GM23248 (cell line): ENCODE data around the gene CLSTN3. TPM values are rescaled to one million over a fixed set of nuclear protein-coding genes. Genes with fewer than 3 reads are reported as not detected.

Experiments used
- DNase-seq: peaks from one replicate; pipeline ENCODE4 v3.0.0-alpha.2; 2015
- H2AFZ ChIP-seq: fragments of 200-600 bp; sonication (generic); 2 replicates; pipeline ENCODE4 v1.6.1; 2016; ENCODE audit warnings: antibody characterized with exemption
- H3F3A ChIP-seq: fragments of 200-600 bp; sonication (generic); 2 replicates; pipeline ENCODE4 v1.6.1; 2016; ENCODE audit warnings: mild to moderate bottlenecking, antibody characterized with exemption, mixed run types; ENCODE audit not compliant: insufficient read depth
- H3K27ac ChIP-seq: fragments of 200-600 bp; sonication (generic); 2 replicates; pipeline ENCODE4 v1.5.1; 2016; ENCODE audit warnings: mild to moderate bottlenecking
- H3K27me3 ChIP-seq: fragments of 200-600 bp; sonication (generic); replicated peaks from 2 replicates; pipeline ENCODE4 v1.6.1; 2016; ENCODE audit warnings: mild to moderate bottlenecking; ENCODE audit not compliant: insufficient read depth
- H3K36me3 ChIP-seq: fragments of 200-600 bp; sonication (generic); 2 replicates; pipeline ENCODE4 v1.6.1; 2016; ENCODE audit warnings: low read depth, mild to moderate bottlenecking
- H3K4me1 ChIP-seq: fragments of 200-600 bp; sonication (generic); 2 replicates; pipeline ENCODE4 v1.6.1; 2016; ENCODE audit warnings: mild to moderate bottlenecking; ENCODE audit not compliant: insufficient read depth
- H3K4me2 ChIP-seq: fragments of 200-600 bp; sonication (generic); one replicate; pipeline ENCODE4 v1.6.1; 2016; ENCODE audit warnings: mild to moderate bottlenecking; ENCODE audit not compliant: unreplicated experiment
- H3K4me3 ChIP-seq: fragments of 200-600 bp; sonication (generic); 2 replicates; pipeline ENCODE4 v1.5.1; 2016; ENCODE audit warnings: mild to moderate bottlenecking
- H3K79me2 ChIP-seq: fragments of 200-600 bp; sonication (generic); 2 replicates; pipeline ENCODE4 v1.6.1; 2016; ENCODE audit warnings: mild to moderate bottlenecking; ENCODE audit not compliant: insufficient read depth
- H3K9ac ChIP-seq: fragments of 200-600 bp; sonication (generic); 2 replicates; pipeline ENCODE4 v1.6.1; 2016; ENCODE audit warnings: mild to moderate bottlenecking
- H3K9me2 ChIP-seq: fragments of 200-600 bp; sonication (generic); 2 replicates; pipeline ENCODE4 v1.6.1; 2016; ENCODE audit warnings: mixed run types, mild to moderate bottlenecking, moderate library complexity; ENCODE audit not compliant: insufficient read depth
- H3K9me3 ChIP-seq: fragments of 200-600 bp; sonication (generic); one replicate; pipeline ENCODE4 v1.6.1; 2017; ENCODE audit warnings: low read depth
- H4K20me1 ChIP-seq: fragments of 200-600 bp; sonication (generic); 2 replicates; pipeline ENCODE4 v1.6.0; 2016; ENCODE audit not compliant: insufficient read depth
- EZH2 ChIP-seq: fragments of 200-600 bp; sonication (generic); IDR thresholded peaks from 2 replicates; pipeline ENCODE4 v1.6.1; 2018; ENCODE audit warnings: antibody characterized with exemption, mild to moderate bottlenecking; ENCODE audit not compliant: insufficient read depth, poor library complexity, severe bottlenecking
- EZH2phosphoT487 ChIP-seq: fragments of 200-600 bp; sonication (generic); IDR thresholded peaks from 2 replicates; pipeline ENCODE4 v1.6.1; 2018; ENCODE audit warnings: antibody characterized with exemption, moderate library complexity, mild to moderate bottlenecking, low read depth; ENCODE audit not compliant: insufficient read depth
- WGBS, 2 experiments: methylation state at CpG; one replicate each; pipeline ENCODE4 v1.1.6; 2015 to 2017; ENCODE audit warnings: low lambda C conversion rate in 2 of 2, low coverage in 1 of 2; ENCODE audit errors: missing lambda C conversion rate in 2 of 2; 5-methylcytosine and 5-hydroxymethylcytosine counted together
- in situ Hi-C: fragments of 300-500 bp; cut with MboI; formaldehyde crosslinking; loops from 2 replicates; pipeline ENCODE4 v1.15.0; 2020
- polyA plus RNA-seq: library from polyadenylated mRNA; unstranded; fragments of >200 nt; fragmentation: Nextera tagmentation; extraction: Ambion mirVana; gene quantifications from 2 replicates; pipeline ENCODE4 v1.2.1, GENCODE V29; 2016
- total RNA-seq: library from RNA; depleted of rRNA; stranded (reverse); fragments of >200 nt; shearing (Covaris generic); gene quantifications from 2 replicates; pipeline ENCODE4 v1.2.3, GENCODE V29; 2014

Gene CLSTN3
- total and polyA plus RNA-seq, 2 experiments from 2014 or later = 1.8 to 4.5 TPM

DNA sequence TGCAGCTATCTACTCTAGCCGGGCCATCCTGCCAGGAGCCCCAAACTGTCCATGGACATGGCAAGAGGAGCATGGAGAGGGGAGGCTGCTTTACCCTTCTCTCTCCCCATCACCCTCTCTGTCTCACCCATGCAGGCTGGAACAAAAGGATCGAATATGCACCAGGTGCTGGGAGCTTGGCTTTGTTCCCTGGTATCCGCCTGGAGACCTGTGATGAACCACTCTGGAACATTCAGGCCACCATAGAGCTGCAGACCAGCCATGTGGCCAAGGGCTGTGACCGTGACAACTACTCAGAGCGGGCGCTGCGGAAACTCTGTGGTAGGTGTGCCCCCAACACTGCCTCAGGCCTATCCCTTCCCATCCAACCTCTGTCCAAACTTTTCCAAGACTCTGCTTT lies 5.9 kb downstream of the CLSTN3 start:
- H3K36me3 ChIP-seq = peaks cover 3% of the 10 kb centered on the region; the same call in 1 of the 2 replicates
- in situ Hi-C loops = no loop called here
- H3K27ac ChIP-seq = no peak overlapping the region
- no peak for DNase-seq
- no peaks in the 10 kb centered on the region for H3K9me3 ChIP-seq
- no peak overlapping the region for H3K9ac ChIP-seq
- no peak overlapping the region for H3K4me2 ChIP-seq
- no peak overlapping the region for H3K4me3 ChIP-seq
- peaks cover 2% of the 10 kb centered on the region; the same call in 1 of the 2 replicates for H3K4me1 ChIP-seq
- H3K27me3 ChIP-seq = no peaks in the 10 kb centered on the region
- H3F3A ChIP-seq = no peaks in the 10 kb centered on the region
- no peak overlapping the region for H2AFZ ChIP-seq
- TF ChIP-seq EZH2phosphoT487 (no peak), EZH2 (no peak)
- H3K9me2 ChIP-seq = no peaks in the 10 kb centered on the region
- no peaks in the 10 kb centered on the region for H4K20me1 ChIP-seq
- no peaks in the 10 kb centered on the region for H3K79me2 ChIP-seq
- WGBS, 2 experiments = 90 to 91% methylated on average over 7 of the region's 7 CpGs

DNA sequence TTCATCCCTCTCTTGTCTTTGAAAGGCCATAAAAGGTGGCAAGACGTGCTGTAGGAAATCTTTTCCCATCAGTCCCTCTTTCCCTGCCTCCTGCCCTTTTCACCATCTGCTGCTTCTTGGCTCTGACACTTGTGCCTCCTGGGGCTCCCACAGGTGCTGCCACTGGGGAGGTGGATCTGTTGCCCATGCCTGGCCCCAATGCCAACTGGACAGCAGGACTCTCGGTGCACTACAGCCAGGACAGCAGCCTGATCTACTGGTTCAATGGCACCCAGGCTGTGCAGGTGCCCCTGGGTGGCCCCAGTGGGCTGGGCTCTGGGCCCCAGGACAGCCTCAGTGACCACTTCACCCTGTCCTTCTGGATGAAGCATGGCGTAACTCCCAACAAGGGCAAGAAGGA lies 6.5 kb downstream of the CLSTN3 start:
- Histone ChIP-seq H3K4me2 (no peak overlapping the region), H2AFZ (no peak overlapping the region), H3K4me3 (no peak overlapping the region), H3K27me3 (no peaks in the 10 kb centered on the region), H3K9ac (no peak overlapping the region), H3K79me2 (no peaks in the 10 kb centered on the region), H3K9me3 (no peaks in the 10 kb centered on the region), H4K20me1 (no peaks in the 10 kb centered on the region), H3K27ac (no peak overlapping the region), H3K36me3 (peaks cover 3% of the 10 kb centered on the region; the same call in 1 of the 2 replicates), H3K9me2 (no peaks in the 10 kb centered on the region), H3F3A (no peaks in the 10 kb centered on the region), H3K4me1 (no peaks in the 10 kb centered on the region)
- DNase-seq = no peak
- in situ Hi-C loops = no loop called here
- WGBS, 2 experiments = 94 to 96% methylated on average over 3 of the region's 3 CpGs
- no peak for TF ChIP-seq EZH2
- TF ChIP-seq EZH2phosphoT487 = no peak

DNA sequence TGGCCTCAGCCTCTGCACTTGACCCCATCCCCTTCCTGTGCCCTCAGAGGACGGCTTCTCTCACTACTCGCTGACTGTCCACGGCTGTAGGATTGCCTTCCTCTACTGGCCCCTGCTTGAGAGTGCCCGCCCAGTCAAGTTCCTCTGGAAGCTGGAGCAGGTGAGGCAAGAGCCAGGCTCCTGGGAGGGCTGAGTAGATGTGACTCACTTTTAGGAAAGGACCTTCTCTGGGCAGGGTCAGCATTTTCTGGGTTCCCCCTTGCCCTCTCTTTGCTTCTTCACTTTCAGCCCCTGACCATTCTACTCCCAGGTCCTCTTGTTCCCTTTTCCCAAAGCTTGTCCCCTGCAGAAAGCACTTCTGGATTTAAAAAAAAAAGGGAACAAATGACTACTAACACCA lies 7.7 kb downstream of the CLSTN3 start:
- WGBS, 2 experiments = 91 to 93% methylated on average over 4 of the region's 4 CpGs
- Histone ChIP-seq H3K27ac (no peak overlapping the region), H3K9ac (no peak overlapping the region), H2AFZ (no peak overlapping the region), H3K9me2 (no peaks in the 10 kb centered on the region), H4K20me1 (no peaks in the 10 kb centered on the region), H3F3A (no peaks in the 10 kb centered on the region), H3K79me2 (no peaks in the 10 kb centered on the region), H3K4me1 (no peaks in the 10 kb centered on the region), H3K9me3 (no peaks in the 10 kb centered on the region), H3K4me3 (no peak overlapping the region), H3K27me3 (no peaks in the 10 kb centered on the region), H3K4me2 (no peak overlapping the region), H3K36me3 (peaks cover 3% of the 10 kb centered on the region; the same call in 1 of the 2 replicates)
- in situ Hi-C loops = no loop called here
- DNase-seq = no peak
- no peak for TF ChIP-seq EZH2phosphoT487
- no peak for TF ChIP-seq EZH2

DNA sequence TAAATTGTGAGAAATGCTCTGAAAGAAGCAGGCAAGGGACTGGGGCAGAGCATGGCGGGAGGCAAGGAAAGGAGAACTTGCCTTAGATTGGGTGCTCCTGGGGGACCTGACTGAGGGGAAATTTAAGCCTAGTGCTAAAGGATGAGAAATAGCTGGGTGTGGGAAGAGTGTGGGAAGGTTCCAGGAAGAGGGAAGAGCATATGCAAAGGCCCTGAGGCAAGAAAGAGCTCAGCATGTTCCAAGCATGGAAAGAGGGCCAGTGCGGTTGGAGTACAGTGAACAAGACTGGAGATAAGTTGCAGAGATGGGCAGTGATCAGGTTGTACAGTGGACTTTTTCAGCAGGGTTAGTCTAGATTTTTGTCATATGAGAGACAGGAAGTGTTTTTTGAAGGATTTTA lies 9.0 kb downstream of the CLSTN3 start:
- no peaks in the 10 kb centered on the region for H3K27me3 ChIP-seq
- in situ Hi-C loops = no loop called here
- no peaks in the 10 kb centered on the region for H3F3A ChIP-seq
- no peaks in the 10 kb centered on the region for H3K9me3 ChIP-seq
- no peak for TF ChIP-seq EZH2
- TF ChIP-seq EZH2phosphoT487 = no peak
- no peak overlapping the region for H2AFZ ChIP-seq
- H3K36me3 ChIP-seq = peaks cover 3% of the 10 kb centered on the region; the same call in 1 of the 2 replicates
- DNase-seq = no peak
- no peaks in the 10 kb centered on the region for H3K4me1 ChIP-seq
- no peak overlapping the region for H3K4me2 ChIP-seq
- no peaks in the 10 kb centered on the region for H3K79me2 ChIP-seq
- no peak overlapping the region for H3K4me3 ChIP-seq
- H4K20me1 ChIP-seq = no peaks in the 10 kb centered on the region
- no peak overlapping the region for H3K27ac ChIP-seq
- WGBS, 2 experiments = 96% methylated on average over 2 of the region's 2 CpGs
- H3K9me2 ChIP-seq = no peaks in the 10 kb centered on the region
- H3K9ac ChIP-seq = no peak overlapping the region

DNA sequence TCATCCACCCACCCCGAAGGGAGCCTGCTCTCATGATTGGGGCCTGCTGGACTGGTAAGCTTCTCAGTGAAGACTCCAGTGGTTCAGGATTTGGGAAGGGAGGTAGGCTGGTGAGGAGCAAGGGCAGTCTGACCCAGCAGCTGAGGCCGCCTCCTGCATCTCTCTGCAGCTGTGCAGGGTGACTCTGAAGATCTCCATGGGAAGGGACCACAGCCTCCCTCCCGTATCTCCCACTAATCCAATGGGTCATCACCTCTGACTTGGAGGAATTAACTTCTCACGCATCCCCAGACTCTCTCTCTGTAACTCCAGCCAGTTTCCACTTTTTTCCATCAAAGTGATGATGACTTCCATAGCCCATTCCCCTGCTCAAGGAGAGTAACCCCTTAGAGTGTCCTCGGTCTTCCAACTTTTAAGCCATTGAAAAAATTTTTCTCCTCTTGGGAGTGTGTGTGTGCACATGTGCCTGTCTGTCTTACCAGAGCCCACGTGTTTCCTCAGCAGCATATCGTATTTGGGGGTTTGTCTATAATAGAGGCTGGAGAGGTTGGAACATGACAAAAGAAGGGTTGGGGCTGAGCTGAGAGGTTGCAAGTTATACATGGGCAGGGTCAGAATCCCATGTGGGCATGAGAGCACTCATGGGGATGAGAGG lies 11.3 kb downstream of the CLSTN3 start:
- H2AFZ ChIP-seq = no peak overlapping the region
- 66 to 74% methylated on average over 6 to 7 of the region's 7 CpGs for WGBS, 2 experiments
- H3K4me2 ChIP-seq = no peak overlapping the region
- H3K9ac ChIP-seq = no peak overlapping the region
- 0 out of 2 replicates have a peak, but pooled peaks cover 4% of the 10 kb centered on the region for H3F3A ChIP-seq
- peaks cover 11% of the 10 kb centered on the region; the same call in 1 of the 2 replicates for H3K4me1 ChIP-seq
- DNase-seq = no peak
- no peak overlapping the region for H3K4me3 ChIP-seq
- in situ Hi-C loops = no loop called here
- H4K20me1 ChIP-seq = no peaks in the 10 kb centered on the region
- no peaks in the 10 kb centered on the region for H3K9me3 ChIP-seq
- H3K79me2 ChIP-seq = no peaks in the 10 kb centered on the region
- H3K9me2 ChIP-seq = no peaks in the 10 kb centered on the region
- no peaks in the 10 kb centered on the region for H3K27me3 ChIP-seq
- peaks cover 3% of the 10 kb centered on the region; the same call in 1 of the 2 replicates for H3K36me3 ChIP-seq
- no peak overlapping the region for H3K27ac ChIP-seq
- TF ChIP-seq EZH2 (no peak), EZH2phosphoT487 (no peak)
